HepG2 (cell line): ENCODE measurements around the gene FAM234B. TPM values are rescaled to one million over a fixed set of nuclear protein-coding genes. Genes with fewer than 3 reads are reported as not detected.
"Not testable (repeated sequence)": the region's sequence is repeated elsewhere in the genome, so short reads cannot be mapped to it uniquely, and the experiment has no call there.

Experiments used
- ATAC-seq: fragments of 200-7000 bp; cut with Tn5 transposase; 3 replicates; pipeline ENCODE4 v1.9.1; 2020; ENCODE audit warnings: mild to moderate bottlenecking, moderate library complexity
- BruUV-seq: library from RNA; stranded (reverse); fragments of 400-500 nt; replicated peaks from 2 replicates; lab custom pipeline; 2021; lab: Mats Ljungman, UMichigan
- CTCF ChIA-PET: fragments of 300-600 bp; formaldehyde crosslinking; extraction: SDS; loops from one replicate; lab custom pipeline; 2021; ENCODE audit warnings: low total read pairs, inconsistent platforms, low intra/inter-chr PET ratio; lab: Yijun Ruan, JAX
- POLR2A ChIA-PET: fragments of 350-600 bp; sonication (Branson Sonifier 250); formaldehyde crosslinking; loops from one replicate; lab custom pipeline; 2020; ENCODE audit warnings: antibody characterized with exemption, inconsistent platforms; lab: Yijun Ruan, JAX
- DNase-seq: peaks from one replicate; pipeline ENCODE4 v3.0.0-alpha.2; 2015; ENCODE audit warnings: low spot score
- FAIRE-seq: peaks from 3 replicates; lab custom pipeline; 2011; peaks lifted over from hg19 to GRCh38; lab: Jason Lieb, UNC
- H2AFZ ChIP-seq: one replicate; pipeline ENCODE4 v1.6.1; 2011; ENCODE audit warnings: low read length, inconsistent platforms
- H3K27ac ChIP-seq: fragments of 300-600 bp; 3 replicates; pipeline ENCODE4 v1.8.0; 2011; ENCODE audit warnings: mixed run types, mild to moderate bottlenecking, mixed read lengths, low read length, inconsistent platforms; ENCODE audit not compliant: insufficient read depth; ENCODE audit errors: extremely low read length
- H3K27me3 ChIP-seq, 2 experiments: fragments of 200-600 bp in 1 of 2; 2 replicates in 1 of 2; 3 replicates in 1 of 2; pipeline versions ENCODE4 v1.6.0 to v1.8.0; 2011; ENCODE audit warnings: low read length in 2 of 2, mild to moderate bottlenecking in 2 of 2, moderate library complexity in 2 of 2, inconsistent platforms in 1 of 2; ENCODE audit not compliant: insufficient read depth in 2 of 2, control insufficient read depth in 1 of 2
- H3K36me3 ChIP-seq, 2 experiments: fragments of 200-600 bp in 1 of 2; replicated peaks in 1 of 2; 2 replicates in 1 of 2; 3 replicates in 1 of 2; pipeline versions ENCODE4 v1.5.1 to v1.8.0; 2011; ENCODE audit warnings: low read length in 2 of 2, inconsistent platforms in 1 of 2; ENCODE audit not compliant: insufficient read depth in 2 of 2, control insufficient read depth in 1 of 2
- H3K4me1 ChIP-seq: 2 replicates; pipeline ENCODE4 v1.5.1; 2012; ENCODE audit warnings: low read length, inconsistent platforms; ENCODE audit not compliant: insufficient read depth
- H3K4me2 ChIP-seq: 2 replicates; pipeline ENCODE4 v1.6.0; 2011; ENCODE audit warnings: low read depth, low read length, inconsistent platforms
- H3K4me3 ChIP-seq, 3 experiments: fragments of 200-600 bp in 1 of 3; sonication (generic), shearing (Covaris generic) in 1 of 3; replicated peaks in 1 of 3; 2 replicates each; pipeline ENCODE4 v1.5.1; 2011 to 2016; ENCODE audit warnings: low read length in 3 of 3, inconsistent platforms in 2 of 3, low read depth in 2 of 3, mild to moderate bottlenecking in 2 of 3, control low read depth in 1 of 3, mixed read lengths in 1 of 3; ENCODE audit not compliant: insufficient read depth in 1 of 3
- H3K79me2 ChIP-seq: one replicate; pipeline ENCODE4 v1.6.1; 2011; ENCODE audit warnings: low read length, inconsistent platforms; ENCODE audit not compliant: insufficient read depth
- H3K9ac ChIP-seq: 2 replicates; pipeline ENCODE4 v1.6.0; 2011; ENCODE audit warnings: mild to moderate bottlenecking, low read depth, low read length, inconsistent platforms; ENCODE audit not compliant: insufficient read depth
- H3K9me3 ChIP-seq: 2 replicates; pipeline ENCODE4 v1.5.1; 2012; ENCODE audit warnings: mild to moderate bottlenecking, low read length
- H4K20me1 ChIP-seq: 2 replicates; pipeline ENCODE4 v1.6.0; 2011; ENCODE audit warnings: inconsistent platforms, mild to moderate bottlenecking, low read length, moderate library complexity; ENCODE audit not compliant: insufficient read depth
- KIAA2018 ChIP-seq: sonication (generic); formaldehyde crosslinking; IDR thresholded peaks from 2 replicates; pipeline ENCODE4 v1.5.0; 2020; ENCODE audit warnings: mild to moderate bottlenecking, missing genetic modification reagents, borderline replicate concordance
- SNAPC2 ChIP-seq: sonication (generic); formaldehyde crosslinking; IDR thresholded peaks from 2 replicates; pipeline ENCODE4 v1.8.1; 2022; ENCODE audit warnings: mild to moderate bottlenecking, missing genetic modification reagents
- ZBTB26 ChIP-seq: IDR thresholded peaks from 2 replicates; pipeline ENCODE4 v1.6.1; 2016; ENCODE audit warnings: missing compliant biosample characterization, missing genetic modification reagents, borderline replicate concordance
- WGBS: methylation state at CpG from one replicate; pipeline ENCODE4 v1.1.6; 2017; ENCODE audit warnings: low lambda C conversion rate; 5-methylcytosine and 5-hydroxymethylcytosine counted together
- in situ Hi-C: cut with HindIII; loops from 2 replicates; pipeline ENCODE4 v1.10.0; 2017; ENCODE audit warnings: low pct_unique_long_range_greater_than_20kb; ENCODE audit not compliant: extremely low pct_ligation_motif_present
- intact Hi-C: fragments of 100-400 bp; cut with micrococcal nuclease; formaldehyde crosslinking; loops from one replicate; pipeline ENCODE4 v1.10.0; 2022; ENCODE audit not compliant: unreplicated experiment
- polyA plus RNA-seq, 8 experiments: library from polyadenylated mRNA; depleted of rRNA in 3 of 8; stranded (reverse) in 7 of 8; unstranded in 1 of 8; fragments of >200 nt; fragmentation: Illumina TruSeq in 4 of 8; extraction: Trizol in 4 of 8; gene quantifications; 2 replicates each; pipeline versions ENCODE4 v1.2.1 to v1.2.3, GENCODE V29; 2011 to 2016; ENCODE audit warnings: low read depth in 4 of 8, missing spikeins in 1 of 8, mixed read lengths in 1 of 8; ENCODE audit not compliant: insufficient read depth in 1 of 8
- total RNA-seq, 5 experiments: library from RNA; depleted of rRNA; stranded (reverse); fragments of >200 nt; fragmentation: Illumina TruSeq; extraction: Trizol; gene quantifications; 2 replicates each; pipeline ENCODE4 v1.2.3, GENCODE V29; 2016; ENCODE audit warnings: low read depth in 1 of 5
- TF ChIP-seq, protein P1 (sequence below): sonication (generic); formaldehyde crosslinking; IDR thresholded peaks from 2 replicates; pipeline ENCODE4 v1.5.0; 2020; ENCODE audit warnings: mild to moderate bottlenecking, missing genetic modification reagents

Gene FAM234B
- total and polyA plus RNA-seq, 2 of the 13 experiments (the other 11 are each of a cell fraction or from before 2014, with no cell fraction given), result 7.8 to 13.8 TPM

GRCh38 chr12:13052421-13052820 lies 8.2 kb downstream of the FAM234B start (continued):
- no peak for TF ChIP-seq KIAA2018 (CRISPR knock-in tag)
- TF ChIP-seq, protein P1, sequence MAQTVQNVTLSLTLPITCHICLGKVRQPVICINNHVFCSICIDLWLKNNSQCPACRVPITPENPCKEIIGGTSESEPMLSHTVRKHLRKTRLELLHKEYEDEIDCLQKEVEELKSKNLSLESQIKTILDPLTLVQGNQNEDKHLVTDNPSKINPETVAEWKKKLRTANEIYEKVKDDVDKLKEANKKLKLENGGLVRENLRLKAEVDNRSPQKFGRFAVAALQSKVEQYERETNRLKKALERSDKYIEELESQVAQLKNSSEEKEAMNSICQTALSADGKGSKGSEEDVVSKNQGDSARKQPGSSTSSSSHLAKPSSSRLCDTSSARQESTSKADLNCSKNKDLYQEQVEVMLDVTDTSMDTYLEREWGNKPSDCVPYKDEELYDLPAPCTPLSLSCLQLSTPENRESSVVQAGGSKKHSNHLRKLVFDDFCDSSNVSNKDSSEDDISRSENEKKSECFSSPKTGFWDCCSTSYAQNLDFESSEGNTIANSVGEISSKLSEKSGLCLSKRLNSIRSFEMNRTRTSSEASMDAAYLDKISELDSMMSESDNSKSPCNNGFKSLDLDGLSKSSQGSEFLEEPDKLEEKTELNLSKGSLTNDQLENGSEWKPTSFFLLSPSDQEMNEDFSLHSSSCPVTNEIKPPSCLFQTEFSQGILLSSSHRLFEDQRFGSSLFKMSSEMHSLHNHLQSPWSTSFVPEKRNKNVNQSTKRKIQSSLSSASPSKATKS (CRISPR knock-in tag), result no peak
- no peak for TF ChIP-seq SNAPC2 (CRISPR knock-in tag)
- TF ChIP-seq ZBTB26, result no peak

GRCh38 chr12:13053617-13054016 lies 9.4 kb downstream of the FAM234B start:
- H3K9me3 ChIP-seq, intact Hi-C loops, H3K79me2 ChIP-seq, H2AFZ ChIP-seq, H3K27ac ChIP-seq, H3K4me2 ChIP-seq, BruUV-seq, H3K4me3 ChIP-seq, H3K27me3 ChIP-seq, CTCF ChIA-PET, H3K36me3 ChIP-seq, H3K9ac ChIP-seq, ATAC-seq, POLR2A ChIA-PET, FAIRE-seq, in situ Hi-C loops, DNase-seq, H4K20me1 ChIP-seq: not testable (repeated sequence)
- peaks cover 17% of the 10 kb centered on the region for H3K4me1 ChIP-seq
- WGBS, result 86% methylated on average over 6 of the region's 6 CpGs
